HepG2 (cell line): ENCODE results near the gene MAML1. TPM values are rescaled to one million over a fixed set of nuclear protein-coding genes. Genes with fewer than 3 reads are reported as not detected.

Experiments used
- ATAC-seq: fragments of 200-7000 bp; cut with Tn5 transposase; 3 replicates; pipeline ENCODE4 v1.9.1; 2020; ENCODE audit warnings: mild to moderate bottlenecking, moderate library complexity
- BruUV-seq: library from RNA; stranded (reverse); fragments of 400-500 nt; replicated peaks from 2 replicates; lab custom pipeline; 2021; lab: Mats Ljungman, UMichigan
- CTCF ChIA-PET: fragments of 300-600 bp; formaldehyde crosslinking; extraction: SDS; loops from one replicate; lab custom pipeline; 2021; ENCODE audit warnings: low total read pairs, inconsistent platforms, low intra/inter-chr PET ratio; lab: Yijun Ruan, JAX
- POLR2A ChIA-PET: fragments of 350-600 bp; sonication (Branson Sonifier 250); formaldehyde crosslinking; loops from one replicate; lab custom pipeline; 2020; ENCODE audit warnings: antibody characterized with exemption, inconsistent platforms; lab: Yijun Ruan, JAX
- DNase-seq: peaks from one replicate; pipeline ENCODE4 v3.0.0-alpha.2; 2015; ENCODE audit warnings: low spot score
- FAIRE-seq: peaks from 3 replicates; lab custom pipeline; 2011; peaks lifted over from hg19 to GRCh38; lab: Jason Lieb, UNC
- H2AFZ ChIP-seq: one replicate; pipeline ENCODE4 v1.6.1; 2011; ENCODE audit warnings: low read length, inconsistent platforms
- H3K27ac ChIP-seq: fragments of 300-600 bp; 3 replicates; pipeline ENCODE4 v1.8.0; 2011; ENCODE audit warnings: mixed run types, mild to moderate bottlenecking, mixed read lengths, low read length, inconsistent platforms; ENCODE audit not compliant: insufficient read depth; ENCODE audit errors: extremely low read length
- H3K27me3 ChIP-seq, 2 experiments: fragments of 200-600 bp in 1 of 2; 2 replicates in 1 of 2; 3 replicates in 1 of 2; pipeline versions ENCODE4 v1.6.0 to v1.8.0; 2011; ENCODE audit warnings: low read length in 2 of 2, mild to moderate bottlenecking in 2 of 2, moderate library complexity in 2 of 2, inconsistent platforms in 1 of 2; ENCODE audit not compliant: insufficient read depth in 2 of 2, control insufficient read depth in 1 of 2
- H3K36me3 ChIP-seq, 2 experiments: fragments of 200-600 bp in 1 of 2; replicated peaks in 1 of 2; 2 replicates in 1 of 2; 3 replicates in 1 of 2; pipeline versions ENCODE4 v1.5.1 to v1.8.0; 2011; ENCODE audit warnings: low read length in 2 of 2, inconsistent platforms in 1 of 2; ENCODE audit not compliant: insufficient read depth in 2 of 2, control insufficient read depth in 1 of 2
- H3K4me1 ChIP-seq: 2 replicates; pipeline ENCODE4 v1.5.1; 2012; ENCODE audit warnings: low read length, inconsistent platforms; ENCODE audit not compliant: insufficient read depth
- H3K4me2 ChIP-seq: 2 replicates; pipeline ENCODE4 v1.6.0; 2011; ENCODE audit warnings: low read depth, low read length, inconsistent platforms
- H3K4me3 ChIP-seq, 3 experiments: fragments of 200-600 bp in 1 of 3; sonication (generic), shearing (Covaris generic) in 1 of 3; replicated peaks in 1 of 3; 2 replicates each; pipeline ENCODE4 v1.5.1; 2011 to 2016; ENCODE audit warnings: low read length in 3 of 3, inconsistent platforms in 2 of 3, low read depth in 2 of 3, mild to moderate bottlenecking in 2 of 3, control low read depth in 1 of 3, mixed read lengths in 1 of 3; ENCODE audit not compliant: insufficient read depth in 1 of 3
- H3K79me2 ChIP-seq: one replicate; pipeline ENCODE4 v1.6.1; 2011; ENCODE audit warnings: low read length, inconsistent platforms; ENCODE audit not compliant: insufficient read depth
- H3K9ac ChIP-seq: 2 replicates; pipeline ENCODE4 v1.6.0; 2011; ENCODE audit warnings: mild to moderate bottlenecking, low read depth, low read length, inconsistent platforms; ENCODE audit not compliant: insufficient read depth
- H3K9me3 ChIP-seq: 2 replicates; pipeline ENCODE4 v1.5.1; 2012; ENCODE audit warnings: mild to moderate bottlenecking, low read length
- H4K20me1 ChIP-seq: 2 replicates; pipeline ENCODE4 v1.6.0; 2011; ENCODE audit warnings: inconsistent platforms, mild to moderate bottlenecking, low read length, moderate library complexity; ENCODE audit not compliant: insufficient read depth
- ESRRA ChIP-seq: sonication (generic); formaldehyde crosslinking; IDR thresholded peaks from 2 replicates; pipeline ENCODE4 v1.5.1; 2020; ENCODE audit warnings: mild to moderate bottlenecking, low read depth, missing genetic modification reagents
- HINFP ChIP-seq: sonication (generic); formaldehyde crosslinking; IDR thresholded peaks from 2 replicates; pipeline ENCODE4 v1.4.0; 2020; ENCODE audit warnings: low read depth, mild to moderate bottlenecking, missing genetic modification reagents
- HNRNPH1 ChIP-seq: fragments of 200-400 bp; formaldehyde crosslinking; optimal IDR thresholded peaks from 2 replicates; pipeline ENCODE3; 2017; ENCODE audit warnings: mild to moderate bottlenecking, low read depth, low read length
- HOXA3 ChIP-seq: sonication (generic); formaldehyde crosslinking; IDR thresholded peaks from 2 replicates; pipeline ENCODE4 v1.5.0; 2020; ENCODE audit warnings: missing genetic modification reagents
- HOXA9 ChIP-seq: sonication (generic); formaldehyde crosslinking; IDR thresholded peaks from 2 replicates; pipeline ENCODE4 v1.8.1; 2022; ENCODE audit warnings: missing genetic modification reagents, mild to moderate bottlenecking, moderate library complexity, borderline replicate concordance
- KAT8 ChIP-seq: IDR thresholded peaks from 2 replicates; pipeline ENCODE4 v1.6.1; 2016; ENCODE audit warnings: missing genetic modification reagents, missing compliant biosample characterization
- KMT2A ChIP-seq: sonication (generic); formaldehyde crosslinking; IDR thresholded peaks from 2 replicates; pipeline ENCODE4 v1.4.0; 2020; ENCODE audit warnings: missing genetic modification reagents
- PITX1 ChIP-seq: sonication (generic); formaldehyde crosslinking; IDR thresholded peaks from 2 replicates; pipeline ENCODE4 v1.5.1; 2020; ENCODE audit warnings: mild to moderate bottlenecking, missing genetic modification reagents
- SOX6 ChIP-seq, 2 experiments: fragments of 450-650 bp in 1 of 2; sonication (generic) in 1 of 2; formaldehyde crosslinking in 1 of 2; IDR thresholded peaks; 2 replicates each; pipeline versions ENCODE4 v1.4.0 to v1.6.1; 2017 to 2020; ENCODE audit warnings: antibody characterized with exemption in 1 of 2, mild to moderate bottlenecking in 1 of 2, missing genetic modification reagents in 1 of 2
- TAF1 ChIP-seq: sonication (generic); formaldehyde crosslinking; IDR thresholded peaks from 2 replicates; pipeline ENCODE4 v1.4.0; 2020; ENCODE audit warnings: missing genetic modification reagents
- ZNF143 ChIP-seq: sonication (generic); formaldehyde crosslinking; IDR thresholded peaks from 2 replicates; pipeline ENCODE4 v1.4.0; 2020; ENCODE audit warnings: missing genetic modification reagents
- ZNF205 ChIP-seq: IDR thresholded peaks from 2 replicates; pipeline ENCODE4 v1.6.1; 2018; ENCODE audit warnings: missing biosample characterization, missing genetic modification reagents
- ZNF460 ChIP-seq: sonication (generic); formaldehyde crosslinking; IDR thresholded peaks from 2 replicates; pipeline ENCODE4 v1.5.1; 2020; ENCODE audit warnings: missing genetic modification reagents, mild to moderate bottlenecking, borderline replicate concordance
- ZNF660 ChIP-seq: sonication (generic); formaldehyde crosslinking; IDR thresholded peaks from 2 replicates; pipeline ENCODE4 v1.5.1; 2020; ENCODE audit warnings: mild to moderate bottlenecking, low read depth, missing genetic modification reagents, borderline replicate concordance
- ZNF737 ChIP-seq: sonication (generic); formaldehyde crosslinking; IDR thresholded peaks from 2 replicates; pipeline ENCODE4 v1.5.0; 2020; ENCODE audit warnings: missing genetic modification reagents, mild to moderate bottlenecking, borderline replicate concordance
- ZNF766 ChIP-seq: sonication (generic); formaldehyde crosslinking; IDR thresholded peaks from 2 replicates; pipeline ENCODE4 v1.5.0; 2020; ENCODE audit warnings: missing genetic modification reagents, borderline replicate concordance
- ZNF788 ChIP-seq: sonication (generic); formaldehyde crosslinking; IDR thresholded peaks from 2 replicates; pipeline ENCODE4 v1.5.0; 2020; ENCODE audit warnings: mild to moderate bottlenecking, missing genetic modification reagents, borderline replicate concordance
- WGBS: methylation state at CpG from one replicate; pipeline ENCODE4 v1.1.6; 2017; ENCODE audit warnings: low lambda C conversion rate; 5-methylcytosine and 5-hydroxymethylcytosine counted together
- in situ Hi-C: cut with HindIII; loops from 2 replicates; pipeline ENCODE4 v1.10.0; 2017; ENCODE audit warnings: low pct_unique_long_range_greater_than_20kb; ENCODE audit not compliant: extremely low pct_ligation_motif_present
- intact Hi-C: fragments of 100-400 bp; cut with micrococcal nuclease; formaldehyde crosslinking; loops from one replicate; pipeline ENCODE4 v1.10.0; 2022; ENCODE audit not compliant: unreplicated experiment
- polyA plus RNA-seq, 8 experiments: library from polyadenylated mRNA; depleted of rRNA in 3 of 8; stranded (reverse) in 7 of 8; unstranded in 1 of 8; fragments of >200 nt; fragmentation: Illumina TruSeq in 4 of 8; extraction: Trizol in 4 of 8; gene quantifications; 2 replicates each; pipeline versions ENCODE4 v1.2.1 to v1.2.3, GENCODE V29; 2011 to 2016; ENCODE audit warnings: low read depth in 4 of 8, missing spikeins in 1 of 8, mixed read lengths in 1 of 8; ENCODE audit not compliant: insufficient read depth in 1 of 8
- total RNA-seq, 5 experiments: library from RNA; depleted of rRNA; stranded (reverse); fragments of >200 nt; fragmentation: Illumina TruSeq; extraction: Trizol; gene quantifications; 2 replicates each; pipeline ENCODE4 v1.2.3, GENCODE V29; 2016; ENCODE audit warnings: low read depth in 1 of 5
- TF ChIP-seq, protein P1 (sequence below): sonication (generic); formaldehyde crosslinking; IDR thresholded peaks from 2 replicates; pipeline ENCODE4 v1.4.0; 2020; ENCODE audit warnings: missing genetic modification reagents
- TF ChIP-seq, protein P2 (sequence below): fragments of 450-650 bp; IDR thresholded peaks from 2 replicates; pipeline ENCODE4 v1.6.1; 2016

The MAML1 gene
- total and polyA plus RNA-seq, 2 of the 13 experiments (the other 11 are each of a cell fraction or from before 2014, with no cell fraction given) = 10.0 to 10.8 TPM

- H4K20me1 ChIP-seq = peaks cover 34% of the 10 kb centered on the region
- H3K27me3 ChIP-seq = no peaks in the 10 kb centered on the region
- H3K27ac ChIP-seq = peak overlapping the region; percentile 36
- intact Hi-C loops (loop anchor here (2.0 to 10.0 kb wide), 2 partner anchors 35 to 143 kb away; partner anchors contain the start of gene TBC1D9B), in situ Hi-C loops (loop anchor here (25.0 kb wide), 1 partner anchor 325 kb away; no protein-coding TSS in a partner anchor)
- H2AFZ ChIP-seq = no peak overlapping the region
- ChIA-PET POLR2A (interaction anchor here (1.0 to 2.6 kb wide), 6 partner anchors 8 to 139 kb away, joined by 3 to 11 read pairs (median 6); partner anchors contain the start of genes HNRNPH1 and MAML1), CTCF (interaction anchor here (1.9 kb wide), 1 partner anchor 34 kb away, joined by 11 read pairs; no protein-coding TSS in a partner anchor)
- DNase-seq (peak; percentile 9), FAIRE-seq (no peak), ATAC-seq (peak; percentile 78)
- peaks cover 29% of the 10 kb centered on the region for H3K4me1 ChIP-seq
- H3K9me3 ChIP-seq = no peaks in the 10 kb centered on the region
- BruUV-seq = no TSS peak
- peaks cover 68% of the 10 kb centered on the region for H3K79me2 ChIP-seq
- WGBS = 43% methylated on average over 4 of the region's 10 CpGs
- H3K36me3 ChIP-seq = peaks cover 15 to 31% of the 10 kb centered on the region in 2 experiments
- H3K4me3 ChIP-seq = peak overlapping the region in 1 of 3 experiments; percentile 25; a peak in 2 of 6 replicates
- peak overlapping the region; percentile 39 for H3K4me2 ChIP-seq
- 0 out of 2 replicates have a peak overlapping the region, but pooled peaks have one; percentile 1 for H3K9ac ChIP-seq
- TF ChIP-seq TAF1 (CRISPR knock-in tag) = no peak
- TF ChIP-seq HNRNPH1 = no peak
- TF ChIP-seq, protein P1, sequence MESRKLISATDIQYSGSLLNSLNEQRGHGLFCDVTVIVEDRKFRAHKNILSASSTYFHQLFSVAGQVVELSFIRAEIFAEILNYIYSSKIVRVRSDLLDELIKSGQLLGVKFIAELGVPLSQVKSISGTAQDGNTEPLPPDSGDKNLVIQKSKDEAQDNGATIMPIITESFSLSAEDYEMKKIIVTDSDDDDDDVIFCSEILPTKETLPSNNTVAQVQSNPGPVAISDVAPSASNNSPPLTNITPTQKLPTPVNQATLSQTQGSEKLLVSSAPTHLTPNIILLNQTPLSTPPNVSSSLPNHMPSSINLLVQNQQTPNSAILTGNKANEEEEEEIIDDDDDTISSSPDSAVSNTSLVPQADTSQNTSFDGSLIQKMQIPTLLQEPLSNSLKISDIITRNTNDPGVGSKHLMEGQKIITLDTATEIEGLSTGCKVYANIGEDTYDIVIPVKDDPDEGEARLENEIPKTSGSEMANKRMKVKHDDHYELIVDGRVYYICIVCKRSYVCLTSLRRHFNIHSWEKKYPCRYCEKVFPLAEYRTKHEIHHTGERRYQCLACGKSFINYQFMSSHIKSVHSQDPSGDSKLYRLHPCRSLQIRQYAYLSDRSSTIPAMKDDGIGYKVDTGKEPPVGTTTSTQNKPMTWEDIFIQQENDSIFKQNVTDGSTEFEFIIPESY (CRISPR knock-in tag) = peak; percentile 89
- TF ChIP-seq ZNF737 (CRISPR knock-in tag) = no peak
- TF ChIP-seq KMT2A (CRISPR knock-in tag) = no peak
- TF ChIP-seq ESRRA (CRISPR knock-in tag) = no peak
- TF ChIP-seq, protein P2, sequence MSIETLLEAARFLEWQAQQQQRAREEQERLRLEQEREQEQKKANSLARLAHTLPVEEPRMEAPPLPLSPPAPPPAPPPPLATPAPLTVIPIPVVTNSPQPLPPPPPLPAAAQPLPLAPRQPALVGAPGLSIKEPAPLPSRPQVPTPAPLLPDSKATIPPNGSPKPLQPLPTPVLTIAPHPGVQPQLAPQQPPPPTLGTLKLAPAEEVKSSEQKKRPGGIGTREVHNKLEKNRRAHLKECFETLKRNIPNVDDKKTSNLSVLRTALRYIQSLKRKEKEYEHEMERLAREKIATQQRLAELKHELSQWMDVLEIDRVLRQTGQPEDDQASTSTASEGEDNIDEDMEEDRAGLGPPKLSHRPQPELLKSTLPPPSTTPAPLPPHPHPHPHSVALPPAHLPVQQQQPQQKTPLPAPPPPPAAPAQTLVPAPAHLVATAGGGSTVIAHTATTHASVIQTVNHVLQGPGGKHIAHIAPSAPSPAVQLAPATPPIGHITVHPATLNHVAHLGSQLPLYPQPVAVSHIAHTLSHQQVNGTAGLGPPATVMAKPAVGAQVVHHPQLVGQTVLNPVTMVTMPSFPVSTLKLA = peak; percentile 66
- TF ChIP-seq ZNF788 = peak; percentile 21; the same call in 1 of the 2 replicates
- TF ChIP-seq PITX1 (CRISPR knock-in tag) = no peak
- no peak for TF ChIP-seq ZNF766
- TF ChIP-seq SOX6 (IDR thresholded peaks at IDR 0.05) = no peak
- 0 out of 2 replicates have a peak, but pooled peaks have one; percentile 1 for TF ChIP-seq SOX6 (CRISPR knock-in tag; IDR thresholded peaks at IDR 0.05)
- no peak for TF ChIP-seq HOXA9 (CRISPR knock-in tag)
- TF ChIP-seq ZNF460 (CRISPR knock-in tag) = no peak
- TF ChIP-seq ZNF143 (CRISPR knock-in tag) = 0 out of 2 replicates have a peak, but pooled peaks have one; percentile 29
- TF ChIP-seq ZNF205 = no peak
- no peak for TF ChIP-seq HINFP (CRISPR knock-in tag)
- 0 out of 2 replicates have a peak, but pooled peaks have one; percentile 13 for TF ChIP-seq KAT8 (CRISPR knock-in tag)
- no peak for TF ChIP-seq HOXA3
- TF ChIP-seq ZNF660 (CRISPR knock-in tag) = no peak
These were observed 29.6 kb downstream of the MAML1 start for GRCh38 chr5:179762079-179762780.
